HCT116 (cell line): ENCODE data around the gene ZFP36. TPM values are rescaled to one million over a fixed set of nuclear protein-coding genes. Genes with fewer than 3 reads are reported as not detected.

Experiments used
- ATAC-seq: fragments of 200-7000 bp; cut with Tn5 transposase; 2 replicates; pipeline ENCODE4 v1.9.1; 2020; ENCODE audit warnings: mild to moderate bottlenecking, moderate library complexity
- BruUV-seq: library from RNA; stranded (reverse); fragments of 400-500 nt; replicated peaks from 2 replicates; lab custom pipeline; 2021; lab: Mats Ljungman, UMichigan
- CTCF ChIA-PET: fragments of 300-600 bp; sonication (Branson Sonifier 250); formaldehyde crosslinking; loops from one replicate; lab custom pipeline; 2021; ENCODE audit warnings: antibody characterized with exemption; lab: Charles Lee
- POLR2A ChIA-PET: fragments of 300-600, 350-600 bp; sonication (Branson Sonifier 250); formaldehyde crosslinking; loops from one replicate; lab custom pipeline; 2021; ENCODE audit warnings: antibody characterized with exemption; lab: Charles Lee
- RAD21 ChIA-PET, 2 experiments: fragments of 300-600 bp; sonication (Branson Sonifier 250); formaldehyde crosslinking; loops; one replicate each; lab custom pipeline; 2023; ENCODE audit warnings: low total read pairs in 2 of 2; ENCODE audit not compliant: uncharacterized antibody in 2 of 2, unreplicated experiment in 2 of 2, low non-redundant PET in 1 of 2; lab: Charles Lee
- DNase-seq: peaks from one replicate; pipeline ENCODE4 v3.0.0-alpha.2; 2010; ENCODE audit warnings: low read depth, low spot score
- H2AFZ ChIP-seq: fragments of 200-600 bp; shearing (Covaris generic), sonication (generic); 2 replicates; pipeline ENCODE4 v1.6.1; 2017; ENCODE audit warnings: low read depth, mixed run types, mixed read lengths, antibody characterized with exemption, low read length; ENCODE audit not compliant: poor library complexity, severe bottlenecking
- H3K27ac ChIP-seq: 2 replicates; pipeline ENCODE4 v1.5.1; 2012; ENCODE audit warnings: low read depth, low read length
- H3K27me3 ChIP-seq: fragments of 200-600 bp; sonication (generic); 2 replicates; pipeline ENCODE4 v1.6.1; 2016; ENCODE audit warnings: mixed run types, low read length, mixed read lengths; ENCODE audit not compliant: insufficient read depth
- H3K36me3 ChIP-seq, 2 experiments: fragments of 200-500 bp in 1 of 2; fragments of 200-600 bp in 1 of 2; sonication (Bioruptor generic) in 1 of 2; sonication (generic) in 1 of 2; 2 replicates each; pipeline versions ENCODE4 v1.5.1 to v1.6.1; 2014 to 2016; ENCODE audit warnings: low read length in 2 of 2, inconsistent platforms in 1 of 2, mixed read lengths in 1 of 2, mixed run types in 1 of 2; ENCODE audit not compliant: insufficient read depth in 2 of 2, control insufficient read depth in 1 of 2
- H3K4me1 ChIP-seq, 2 experiments: fragments of 200-600 bp in 1 of 2; sonication (generic) in 1 of 2; 2 replicates each; pipeline versions ENCODE4 v1.5.1 to v1.6.1; 2012 to 2017; ENCODE audit warnings: low read length in 2 of 2, inconsistent platforms in 1 of 2, mild to moderate bottlenecking in 1 of 2, mixed read lengths in 1 of 2, mixed run types in 1 of 2, moderate library complexity in 1 of 2; ENCODE audit not compliant: insufficient read depth in 2 of 2, control insufficient read depth in 1 of 2
- H3K4me2 ChIP-seq: fragments of 200-600 bp; sonication (generic); 2 replicates; pipeline ENCODE4 v1.6.1; 2017; ENCODE audit warnings: mixed run types, low read length, mixed read lengths
- H3K4me3 ChIP-seq, 2 experiments: fragments of 200-600 bp in 1 of 2; sonication (generic) in 1 of 2; replicated peaks in 1 of 2; 2 replicates each; pipeline ENCODE4 v1.5.1; 2011 to 2016; ENCODE audit warnings: low read length in 2 of 2, control low read depth in 1 of 2, low read depth in 1 of 2, mild to moderate bottlenecking in 1 of 2, mixed read lengths in 1 of 2, mixed run types in 1 of 2
- H3K79me2 ChIP-seq: fragments of 200-600 bp; sonication (generic); 2 replicates; pipeline ENCODE4 v1.6.1; 2017; ENCODE audit warnings: mild to moderate bottlenecking, mixed run types, low read length, moderate library complexity, mixed read lengths; ENCODE audit not compliant: insufficient read depth
- H3K9ac ChIP-seq: fragments of 200-600 bp; sonication (generic); 2 replicates; pipeline ENCODE4 v1.6.1; 2016; ENCODE audit warnings: low read length, mixed read lengths
- H3K9me2 ChIP-seq: fragments of 200-600 bp; sonication (generic), shearing (Covaris generic); 2 replicates; pipeline ENCODE4 v1.6.1; 2017; ENCODE audit warnings: mixed run types, mild to moderate bottlenecking, moderate library complexity; ENCODE audit not compliant: insufficient read depth
- H3K9me3 ChIP-seq, 2 experiments: fragments of 200-500 bp in 1 of 2; fragments of 200-600 bp in 1 of 2; sonication (Bioruptor generic) in 1 of 2; sonication (generic) in 1 of 2; 2 replicates each; pipeline ENCODE4 v1.6.1; 2014 to 2017; ENCODE audit warnings: low read length in 2 of 2, mixed read lengths in 2 of 2, inconsistent platforms in 1 of 2, low read depth in 1 of 2, mild to moderate bottlenecking in 1 of 2, mixed run types in 1 of 2, moderate library complexity in 1 of 2; ENCODE audit not compliant: control insufficient read depth in 1 of 2, insufficient read depth in 1 of 2
- H4K20me1 ChIP-seq: fragments of 200-600 bp; sonication (generic), shearing (Covaris generic); 2 replicates; pipeline ENCODE4 v1.6.1; 2017; ENCODE audit warnings: mixed run types, mild to moderate bottlenecking, moderate library complexity; ENCODE audit not compliant: insufficient read depth
- POLR2A ChIP-seq: IDR thresholded peaks from 2 replicates; pipeline ENCODE4 v1.7.0; 2011; ENCODE audit warnings: borderline replicate concordance; ENCODE audit not compliant: insufficient read depth, insufficient read length; ENCODE audit errors: extremely low read depth
- POLR2AphosphoS5 ChIP-seq: IDR thresholded peaks from 2 replicates; pipeline ENCODE4 v1.6.1; 2011; ENCODE audit warnings: mild to moderate bottlenecking, low read depth, low read length, moderate library complexity
- SRF ChIP-seq: IDR thresholded peaks from 2 replicates; pipeline ENCODE4 v1.6.1; 2012; ENCODE audit warnings: low read depth
- YY1 ChIP-seq: IDR thresholded peaks from 2 replicates; pipeline ENCODE4 v1.6.1; 2011; ENCODE audit warnings: low read length, low read depth, moderate library complexity, mild to moderate bottlenecking; ENCODE audit not compliant: insufficient replicate concordance; ENCODE audit errors: extremely low read depth
- ZBTB33 ChIP-seq: IDR thresholded peaks from 2 replicates; pipeline ENCODE4 v1.6.1; 2011; ENCODE audit warnings: mild to moderate bottlenecking, low read length, moderate library complexity; ENCODE audit not compliant: insufficient replicate concordance; ENCODE audit errors: extremely low read depth
- intact Hi-C: fragments of 100-400 bp; cut with micrococcal nuclease; formaldehyde crosslinking; loops from 2 replicates; pipeline ENCODE4 v1.10.0; 2022
- total RNA-seq: library from RNA; stranded (reverse); gene quantifications from one replicate; pipeline ENCODE4 v1.2.1, GENCODE V29; 2021; ENCODE audit not compliant: unreplicated experiment
- TF ChIP-seq, protein P1 (sequence below): IDR thresholded peaks from 2 replicates; pipeline ENCODE4 v1.6.1; 2012; ENCODE audit warnings: low read depth
- TF ChIP-seq, protein P2 (sequence below): IDR thresholded peaks from 2 replicates; pipeline ENCODE4 v1.6.1; 2012

The ZFP36 gene
- total RNA-seq, 1 experiment from 2014 or later = 131 TPM

GRCh38 chr19:39408392-39409207 lies 2.0 kb downstream of the ZFP36 start:
- DNase-seq = peak; percentile 68
- H3K9ac ChIP-seq = peak overlapping the region; percentile 97
- BruUV-seq = TSS peak; percentile 78

DNA sequence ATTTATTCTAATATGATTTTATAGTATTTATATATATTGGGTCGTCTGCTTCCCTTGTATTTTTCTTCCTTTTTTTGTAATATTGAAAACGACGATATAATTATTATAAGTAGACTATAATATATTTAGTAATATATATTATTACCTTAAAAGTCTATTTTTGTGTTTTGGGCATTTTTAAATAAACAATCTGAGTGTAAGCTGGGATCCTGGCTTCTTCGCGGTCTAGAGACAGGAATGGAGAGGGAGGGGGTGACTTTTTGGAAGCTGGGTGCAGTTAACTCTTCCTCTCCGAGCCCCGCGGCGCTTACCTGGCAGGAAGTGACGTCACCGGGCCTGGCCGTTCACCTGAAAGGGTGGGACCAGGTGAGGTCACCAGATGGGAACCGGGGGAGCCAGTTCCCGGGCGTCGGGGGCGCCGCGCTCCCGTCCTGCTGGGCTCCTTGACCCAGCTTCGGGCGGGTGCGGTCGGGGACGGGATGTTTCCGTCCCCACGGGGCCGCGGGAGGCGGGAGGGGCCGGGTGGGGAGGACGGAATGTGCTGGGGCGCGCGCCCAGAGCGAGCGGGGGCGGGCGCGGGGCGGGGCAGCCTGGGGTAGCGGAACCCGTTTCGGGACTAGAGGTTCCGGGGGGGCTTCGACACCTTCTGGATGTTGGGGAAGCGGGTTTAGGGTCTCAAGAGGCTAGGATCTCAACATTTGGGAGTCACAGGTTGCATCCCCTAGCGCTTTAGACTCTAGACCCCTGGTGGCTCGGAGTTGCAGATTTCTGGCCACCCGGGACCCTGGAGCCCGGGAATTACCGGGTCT lies 2.8 kb downstream of the ZFP36 start:
- ChIA-PET CTCF (interaction anchor here (0.7 to 2.4 kb wide), 3 partner anchors 12 to 32 kb away, joined by 3 to 15 read pairs (median 5); partner anchors contain the start of genes MED29 and PAF1), RAD21 (interaction anchor here (0.7 to 0.8 kb wide), 2 partner anchors 11 to 1224 kb away, joined by 3 to 5 read pairs; no protein-coding TSS in a partner anchor), POLR2A (interaction anchor here (0.7 to 4.1 kb wide), 9 partner anchors 9 to 67 kb away, joined by 3 to 57 read pairs (median 4); partner anchors contain the start of genes MED29, PAF1, RPS16 and SAMD4B)
- H3K4me2 ChIP-seq = peak overlapping the region; percentile 92
- no TSS peak for BruUV-seq
- no peaks in the 10 kb centered on the region for H3K27me3 ChIP-seq
- peak; percentile 24 for ATAC-seq
- H3K9me2 ChIP-seq = no peaks in the 10 kb centered on the region
- H3K79me2 ChIP-seq = peaks cover 38% of the 10 kb centered on the region
- H3K36me3 ChIP-seq = peaks cover 2 to 12% of the 10 kb centered on the region in 2 experiments; a peak in 1 of 4 replicates
- H3K4me1 ChIP-seq = peaks cover 50 to 85% of the 10 kb centered on the region in 2 experiments
- no peak overlapping the region for H2AFZ ChIP-seq
- peak overlapping the region; percentile 100 for H3K27ac ChIP-seq
- H3K4me3 ChIP-seq = peak overlapping the region; percentile 90 to 98
- DNase-seq = peak; percentile 90
- no peaks in the 10 kb centered on the region for H3K9me3 ChIP-seq
- peaks cover 5% of the 10 kb centered on the region; the same call in 1 of the 2 replicates for H4K20me1 ChIP-seq
- peak overlapping the region; percentile 97 for H3K9ac ChIP-seq
- intact Hi-C loops = loop anchor here (5.0 kb wide), 1 partner anchor 67 kb away; the partner anchor contains the start of gene SAMD4B
- TF ChIP-seq SRF (no peak), ZBTB33 (peak; percentile 75), POLR2A (peak; percentile 50), YY1 (peak; percentile 58)
- TF ChIP-seq, protein P1, sequence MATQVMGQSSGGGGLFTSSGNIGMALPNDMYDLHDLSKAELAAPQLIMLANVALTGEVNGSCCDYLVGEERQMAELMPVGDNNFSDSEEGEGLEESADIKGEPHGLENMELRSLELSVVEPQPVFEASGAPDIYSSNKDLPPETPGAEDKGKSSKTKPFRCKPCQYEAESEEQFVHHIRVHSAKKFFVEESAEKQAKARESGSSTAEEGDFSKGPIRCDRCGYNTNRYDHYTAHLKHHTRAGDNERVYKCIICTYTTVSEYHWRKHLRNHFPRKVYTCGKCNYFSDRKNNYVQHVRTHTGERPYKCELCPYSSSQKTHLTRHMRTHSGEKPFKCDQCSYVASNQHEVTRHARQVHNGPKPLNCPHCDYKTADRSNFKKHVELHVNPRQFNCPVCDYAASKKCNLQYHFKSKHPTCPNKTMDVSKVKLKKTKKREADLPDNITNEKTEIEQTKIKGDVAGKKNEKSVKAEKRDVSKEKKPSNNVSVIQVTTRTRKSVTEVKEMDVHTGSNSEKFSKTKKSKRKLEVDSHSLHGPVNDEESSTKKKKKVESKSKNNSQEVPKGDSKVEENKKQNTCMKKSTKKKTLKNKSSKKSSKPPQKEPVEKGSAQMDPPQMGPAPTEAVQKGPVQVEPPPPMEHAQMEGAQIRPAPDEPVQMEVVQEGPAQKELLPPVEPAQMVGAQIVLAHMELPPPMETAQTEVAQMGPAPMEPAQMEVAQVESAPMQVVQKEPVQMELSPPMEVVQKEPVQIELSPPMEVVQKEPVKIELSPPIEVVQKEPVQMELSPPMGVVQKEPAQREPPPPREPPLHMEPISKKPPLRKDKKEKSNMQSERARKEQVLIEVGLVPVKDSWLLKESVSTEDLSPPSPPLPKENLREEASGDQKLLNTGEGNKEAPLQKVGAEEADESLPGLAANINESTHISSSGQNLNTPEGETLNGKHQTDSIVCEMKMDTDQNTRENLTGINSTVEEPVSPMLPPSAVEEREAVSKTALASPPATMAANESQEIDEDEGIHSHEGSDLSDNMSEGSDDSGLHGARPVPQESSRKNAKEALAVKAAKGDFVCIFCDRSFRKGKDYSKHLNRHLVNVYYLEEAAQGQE = no peak

More at GRCh38 chr19:39408392-39409207, 2.0 kb downstream of the ZFP36 start:
- RAD21 ChIA-PET = interaction anchor here (0.7 to 0.8 kb wide), 3 partner anchors 10 to 1225 kb away, joined by 3 to 5 read pairs (median 4); no protein-coding TSS in a partner anchor
- intact Hi-C loops = no loop called here
- ATAC-seq = no peak
- no peaks in the 10 kb centered on the region for H3K9me3 ChIP-seq
- peaks cover 38% of the 10 kb centered on the region for H3K79me2 ChIP-seq
- peaks cover 2 to 12% of the 10 kb centered on the region in 2 experiments; a peak in 1 of 4 replicates for H3K36me3 ChIP-seq
- TF ChIP-seq, protein P2, sequence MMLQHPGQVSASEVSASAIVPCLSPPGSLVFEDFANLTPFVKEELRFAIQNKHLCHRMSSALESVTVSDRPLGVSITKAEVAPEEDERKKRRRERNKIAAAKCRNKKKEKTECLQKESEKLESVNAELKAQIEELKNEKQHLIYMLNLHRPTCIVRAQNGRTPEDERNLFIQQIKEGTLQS = no peak
- TF ChIP-seq POLR2AphosphoS5 = peak; percentile 36; the same call in 1 of the 2 replicates
- H3K27ac ChIP-seq = peak overlapping the region; percentile 100
- peaks cover 5% of the 10 kb centered on the region; the same call in 1 of the 2 replicates for H4K20me1 ChIP-seq
- H2AFZ ChIP-seq = no peak overlapping the region
- H3K9me2 ChIP-seq = no peaks in the 10 kb centered on the region
- CTCF ChIA-PET = interaction anchor here (1.0 to 2.4 kb wide), 2 partner anchors 11 to 32 kb away, joined by 5 to 15 read pairs; no protein-coding TSS in a partner anchor
- peak overlapping the region; percentile 90 to 98 for H3K4me3 ChIP-seq
- POLR2A ChIA-PET = interaction anchor here (0.8 to 4.1 kb wide), 11 partner anchors 8 to 67 kb away, joined by 3 to 57 read pairs (median 4); partner anchors contain the start of genes MED29, PAF1, RPS16 and SAMD4B
- H3K27me3 ChIP-seq = no peaks in the 10 kb centered on the region
- H3K4me2 ChIP-seq = peak overlapping the region; percentile 92
- H3K4me1 ChIP-seq = peaks cover 49 to 86% of the 10 kb centered on the region in 2 experiments
